Hypothalamus (tissue), 51 donors: ENCODE data around the gene CALR.
"Not testable (repeated sequence)": the region's sequence is repeated elsewhere in the genome, so short reads cannot be mapped to it uniquely, and the experiment has no call there.

Experiments
- DNase-seq, 51 donors: peaks; one replicate each; lab custom pipeline; 2025; lab: John Stamatoyannopoulos, UW

The CALR gene

DNA sequence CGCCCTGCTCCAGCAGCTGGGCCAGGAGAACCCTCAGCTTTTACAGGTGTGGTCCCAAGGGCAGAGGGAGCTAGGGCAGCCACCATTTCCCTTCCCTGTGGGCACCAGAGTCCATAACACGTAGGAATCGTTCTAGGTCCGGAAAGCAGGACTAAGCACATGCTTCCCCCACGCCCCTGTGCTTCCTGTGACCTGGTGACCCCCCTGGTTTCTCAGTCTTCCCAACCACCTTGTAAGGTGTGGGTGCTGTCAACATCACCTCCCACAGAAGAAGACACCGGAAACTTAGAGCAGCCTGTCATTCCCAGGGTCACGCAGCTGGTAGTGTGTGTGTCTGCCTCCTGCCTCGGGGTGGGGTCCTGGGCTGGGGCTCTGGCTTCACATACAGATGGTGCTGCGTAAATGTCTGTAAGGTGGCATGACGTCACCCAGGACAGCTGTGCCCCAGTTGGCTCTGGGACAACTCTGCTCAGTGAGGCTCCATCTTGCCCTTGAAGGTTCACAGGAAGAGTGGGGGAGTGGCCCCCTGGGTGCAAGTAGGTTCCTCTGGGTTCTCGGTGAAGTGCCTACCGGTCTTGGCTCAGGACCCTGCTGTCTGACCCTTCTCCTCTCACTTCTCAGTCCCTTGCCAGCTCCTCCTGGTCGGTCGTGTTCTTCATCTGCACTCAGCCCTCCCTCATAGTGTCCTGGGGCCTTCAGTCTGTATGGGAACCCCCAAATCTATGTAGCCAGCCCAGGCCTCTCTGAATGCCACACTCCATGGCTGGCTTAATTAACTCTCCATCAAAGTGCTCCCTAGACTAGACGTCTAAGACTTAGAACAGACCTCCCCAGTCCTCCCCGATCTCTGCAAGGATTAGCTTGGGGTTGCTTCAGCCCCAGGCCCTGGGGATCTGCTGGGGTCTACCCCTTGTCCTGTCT is 11.2 kb downstream of the CALR start:
- DNase-seq: no peak

- not testable (repeated sequence) for DNase-seq
Measured at GRCh38 chr19:12952050-12952449, 13.6 kb downstream of the CALR start.

DNA sequence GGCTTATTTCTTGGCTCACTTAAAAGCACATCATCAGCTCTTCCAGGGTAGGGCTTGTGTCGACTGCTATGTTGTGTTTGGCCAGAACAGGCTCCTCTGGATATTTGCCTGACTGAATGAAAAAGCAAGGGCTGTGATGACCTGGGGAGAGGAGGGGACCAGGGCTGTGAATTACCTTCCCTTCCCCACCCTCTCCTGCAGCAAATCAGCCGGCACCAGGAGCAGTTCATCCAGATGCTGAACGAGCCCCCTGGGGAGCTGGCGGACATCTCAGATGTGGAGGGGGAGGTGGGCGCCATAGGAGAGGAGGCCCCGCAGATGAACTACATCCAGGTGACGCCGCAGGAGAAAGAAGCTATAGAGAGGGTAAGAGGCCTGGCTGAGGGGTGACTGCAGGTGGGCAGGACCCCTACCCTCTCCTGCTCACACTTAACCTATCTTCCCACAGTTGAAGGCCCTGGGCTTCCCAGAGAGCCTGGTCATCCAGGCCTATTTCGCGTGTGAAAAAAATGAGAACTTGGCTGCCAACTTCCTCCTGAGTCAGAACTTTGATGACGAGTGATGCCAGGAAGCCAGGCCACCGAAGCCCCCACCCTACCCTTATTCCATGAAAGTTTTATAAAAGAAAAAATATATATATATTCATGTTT is 14.2 kb downstream of the CALR start:
- peak in 6 of 51 donors; percentile 39 to 59 (median 48) for DNase-seq

DNA sequence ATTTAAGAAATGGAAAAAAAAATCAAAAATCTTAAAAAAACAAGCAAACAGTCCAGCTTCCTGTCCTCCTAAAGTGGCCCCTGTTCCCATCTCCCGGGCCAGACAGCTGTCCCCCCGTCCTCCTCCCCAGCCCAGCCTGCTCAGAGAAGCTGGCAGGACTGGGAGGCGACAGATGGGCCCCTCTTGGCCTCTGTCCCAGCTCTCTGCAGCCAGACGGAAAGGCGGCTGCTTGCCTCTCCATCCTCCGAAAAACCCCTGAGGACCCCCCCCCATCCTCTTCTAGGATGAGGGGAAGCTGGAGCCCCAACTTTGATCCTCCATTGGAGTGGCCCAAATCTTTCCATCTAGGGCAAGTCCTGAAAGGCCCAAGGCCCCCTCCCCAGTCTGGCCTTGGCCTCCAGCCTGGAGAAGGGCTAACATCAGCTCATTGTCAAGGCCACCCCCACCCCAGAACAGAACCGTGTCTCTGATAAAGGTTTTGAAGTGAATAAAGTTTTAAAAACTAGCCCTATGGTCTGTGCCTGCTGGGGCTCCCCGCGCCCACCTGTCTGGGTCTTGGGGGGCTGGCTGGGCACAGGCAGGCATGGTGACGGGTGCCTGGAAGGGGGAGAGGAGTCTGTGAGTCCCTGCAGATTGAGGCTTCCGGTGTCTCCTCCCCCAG is 14.9 kb downstream of the CALR start:
- DNase-seq: peak in 38 of 51 donors; percentile 4 to 75 (median 44)

GRCh38 chr19:12953799-12954611 is 15.6 kb downstream of the CALR start:
- no peak for DNase-seq

DNA sequence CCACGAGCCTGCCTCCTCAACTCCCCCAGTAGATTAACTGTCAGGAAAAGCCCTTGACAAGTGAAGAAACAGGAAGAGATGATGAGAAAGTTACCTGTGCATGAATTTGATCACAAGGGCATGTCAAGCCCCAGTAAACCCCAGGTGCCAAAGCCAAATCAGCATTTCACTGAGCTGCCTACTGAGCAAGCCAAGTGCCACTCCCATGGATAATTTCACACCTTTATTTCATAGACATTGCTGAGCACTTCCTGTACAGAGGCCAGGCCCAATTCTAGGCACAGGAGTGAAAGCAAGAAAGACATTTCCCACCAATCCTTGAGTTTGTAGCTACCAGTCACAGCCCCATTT is 16.2 kb downstream of the CALR start:
- no peak for DNase-seq

DNA sequence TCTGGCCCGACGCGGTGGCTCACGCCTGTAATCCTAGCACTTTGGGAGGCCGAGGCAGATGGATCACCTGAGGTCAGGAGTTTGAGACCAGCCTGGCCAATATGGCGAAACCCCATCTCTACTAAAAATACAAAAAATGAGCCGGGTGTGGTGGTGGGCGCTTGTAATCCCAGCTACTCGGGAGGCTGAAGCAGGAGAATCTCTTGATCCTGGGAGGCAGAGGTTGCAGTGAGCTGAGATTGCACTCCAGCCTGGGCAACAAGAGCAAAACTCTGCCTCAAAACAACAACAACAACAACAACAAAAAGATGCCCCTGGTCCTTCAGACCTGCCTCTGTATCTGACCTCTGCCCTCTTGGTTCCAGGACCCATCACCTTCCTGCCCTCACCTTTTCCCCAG is 17.2 kb downstream of the CALR start:
- not testable (repeated sequence) for DNase-seq

DNA sequence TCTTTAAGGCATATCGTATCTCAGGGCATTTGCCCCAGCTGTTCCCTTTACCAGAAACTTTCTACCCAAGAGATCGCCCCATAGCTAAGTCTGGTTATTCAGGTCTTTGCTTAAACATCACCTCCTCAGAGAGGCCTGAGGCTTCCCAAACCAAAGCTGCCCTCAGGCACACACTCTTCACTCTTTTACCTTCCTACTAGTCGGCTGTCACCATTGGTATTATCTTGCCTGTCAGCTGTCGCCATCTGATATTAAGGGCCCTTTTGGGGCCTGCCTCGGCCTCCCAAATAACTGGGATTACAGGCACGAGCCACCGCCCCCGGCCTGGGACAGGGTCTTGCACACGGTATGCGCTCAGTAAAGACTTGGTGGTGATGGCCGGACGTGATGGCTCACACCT is 17.6 kb downstream of the CALR start:
- DNase-seq: no peak

DNA sequence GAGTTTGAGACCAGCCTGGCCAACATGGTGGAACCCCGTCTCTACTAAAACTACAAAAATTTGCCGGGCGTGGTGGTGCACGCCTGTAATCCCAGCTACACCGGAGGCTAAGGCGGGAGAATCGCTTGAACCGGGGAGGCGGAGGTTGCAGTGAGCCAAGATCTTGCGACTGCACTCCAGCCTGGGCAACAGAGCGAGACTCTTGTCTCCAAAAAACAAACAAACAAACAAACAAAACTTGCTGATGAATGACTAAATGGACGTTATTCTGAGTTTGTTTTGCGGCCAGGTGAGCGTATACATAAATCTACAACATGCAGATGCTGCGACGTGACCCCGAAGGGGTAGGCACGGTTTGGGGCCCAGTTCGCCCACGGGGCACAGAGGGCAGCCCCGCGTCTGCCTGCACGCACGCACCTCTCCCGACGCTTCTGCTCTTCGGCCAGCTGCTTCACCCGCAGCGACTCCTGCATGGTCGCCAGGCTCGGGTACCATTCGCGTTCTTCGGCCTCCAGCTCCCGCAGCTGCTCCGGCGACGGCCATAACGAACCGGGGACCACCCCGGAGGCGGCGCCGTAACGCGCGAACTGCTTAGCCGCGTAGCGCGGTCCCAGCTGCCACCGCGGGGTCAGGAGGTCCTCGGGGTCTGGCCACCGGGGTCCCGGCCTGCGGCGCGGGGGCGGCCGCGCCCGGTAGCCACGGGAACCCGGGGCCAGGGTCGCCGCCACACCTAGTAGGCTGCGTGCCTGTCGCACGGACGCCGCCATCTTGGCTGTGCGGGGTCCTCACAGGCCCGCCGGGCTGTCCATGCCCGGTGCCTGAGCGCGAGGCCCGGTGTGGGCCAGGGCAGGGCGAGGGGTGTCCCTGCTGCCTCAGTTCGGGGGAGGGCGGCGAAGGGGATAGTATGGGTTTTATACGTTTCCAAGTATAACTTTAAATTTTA is 18.3 kb downstream of the CALR start, which contains the start of gene GADD45GIP1:
GADD45GIP1 (minus strand) TSS at position 778 of the 943 bp plus-strand sequence; CDS start at position 767, 11 bp downstream.
- DNase-seq: peak in 42 of 51 donors; percentile 22 to 74 (median 49)

- DNase-seq: not testable (repeated sequence)
Measured at GRCh38 chr19:12957389-12957952, 19.1 kb downstream of the CALR start.

DNA sequence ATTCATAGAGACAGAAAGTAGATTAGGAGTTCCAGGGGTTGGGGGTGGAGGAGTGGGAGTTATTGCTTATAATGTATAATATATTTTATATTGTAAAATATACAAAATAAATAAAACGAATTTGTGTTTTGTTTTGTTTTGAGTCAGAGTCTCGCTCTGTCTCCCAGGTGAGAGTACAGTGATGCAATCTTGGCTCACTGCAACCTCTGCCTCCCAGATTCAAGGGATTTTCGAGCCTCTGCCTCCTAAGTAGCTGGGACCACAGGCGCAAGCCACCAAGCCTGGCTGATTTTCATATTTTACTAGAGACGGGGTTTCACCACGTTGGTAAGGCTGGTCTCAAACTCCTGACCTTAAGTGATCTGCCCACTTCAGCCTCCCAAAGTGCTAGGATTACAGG is 21.1 kb downstream of the CALR start:
- DNase-seq: no peak

GRCh38 chr19:12965017-12965811 is 26.8 kb downstream of the CALR start:
- DNase-seq: peak in 49 of 51 donors; percentile 11 to 86 (median 61)

GRCh38 chr19:12965812-12966135 is 27.4 kb downstream of the CALR start:
- DNase-seq: no peak

DNA sequence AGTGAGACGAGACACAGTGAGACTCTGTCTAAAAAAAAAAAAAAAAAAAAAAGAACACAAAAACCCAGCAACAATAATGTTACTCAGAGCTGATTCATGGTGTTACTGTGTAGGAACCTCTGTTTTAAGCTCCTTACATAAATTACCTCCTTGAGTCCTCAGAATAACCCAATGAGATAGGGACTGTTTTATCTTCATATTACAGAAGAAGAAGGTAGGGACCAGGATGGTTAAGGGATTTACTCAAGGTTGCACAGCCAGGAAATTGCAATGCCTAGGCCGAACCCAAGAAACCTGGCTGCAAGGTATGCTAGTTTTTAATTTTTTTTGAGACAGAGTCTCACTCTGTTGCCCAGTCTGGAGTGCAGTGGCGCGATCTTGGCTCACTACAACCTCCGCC is 29.5 kb downstream of the CALR start:
- DNase-seq: no peak

- peak in 34 of 51 donors; percentile 5 to 78 (median 56) for DNase-seq
Measured at GRCh38 chr19:12969292-12969988, 31.0 kb downstream of the CALR start, which contains the start of gene DAND5. Gene DAND5 (plus strand): TSS chr19:12969576. CDS start chr19:12969661, 85 bp downstream.

DNA sequence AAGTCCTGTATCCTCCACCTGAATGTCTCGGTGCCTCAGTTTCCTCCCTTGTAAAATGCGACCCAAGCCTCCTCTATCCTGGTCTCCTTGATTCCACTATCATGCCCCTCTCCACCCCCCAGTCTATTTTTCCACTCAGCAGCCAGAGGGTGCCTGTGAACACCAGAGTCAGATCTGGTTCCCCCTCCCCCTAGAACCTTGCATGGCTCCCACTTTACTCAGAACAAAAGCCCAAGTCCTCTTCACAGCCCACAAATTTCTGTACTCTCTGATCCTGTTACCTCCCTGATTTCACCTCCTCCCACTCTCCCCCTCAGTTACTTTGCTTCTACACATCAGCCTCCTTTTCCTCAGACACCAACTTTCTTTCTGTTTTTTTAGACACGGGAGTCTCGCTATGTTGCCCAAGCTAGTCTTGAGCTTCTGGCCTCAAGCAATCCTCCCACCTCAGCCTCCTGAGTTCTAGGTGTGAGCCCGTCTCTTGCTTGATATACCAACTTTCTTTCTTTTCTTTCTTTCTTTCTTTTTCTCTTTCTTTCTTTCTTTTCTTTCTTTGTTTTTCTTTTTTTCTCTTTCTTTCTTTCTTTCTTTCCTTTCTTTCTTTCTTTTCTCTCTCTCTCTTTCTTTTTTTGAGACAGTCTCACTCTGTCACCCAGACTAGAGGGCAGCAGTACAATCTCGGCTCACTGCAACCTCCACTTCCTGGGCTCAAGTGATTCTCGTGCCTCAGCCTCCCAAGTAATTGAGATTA is 31.8 kb downstream of the CALR start:
- DNase-seq: no peak

GRCh38 chr19:12973236-12973635 is 34.8 kb downstream of the CALR start:
- DNase-seq: no peak
